Activated CD4-positive, alpha-beta T cell treated with anti-CD3 and anti-CD28 coated beads, Interleukin-2, amount 50 U/mL, for 1 hour (primary cell): ENCODE measurements around the gene KPNA6.
A peak's percentile ranks its signal among the peaks of the same experiment; 100 is the strongest.

Experiments
- DNase-seq: peaks from one replicate; pipeline ENCODE4 v3.0.0-alpha.2; 2020

The KPNA6 gene

DNA sequence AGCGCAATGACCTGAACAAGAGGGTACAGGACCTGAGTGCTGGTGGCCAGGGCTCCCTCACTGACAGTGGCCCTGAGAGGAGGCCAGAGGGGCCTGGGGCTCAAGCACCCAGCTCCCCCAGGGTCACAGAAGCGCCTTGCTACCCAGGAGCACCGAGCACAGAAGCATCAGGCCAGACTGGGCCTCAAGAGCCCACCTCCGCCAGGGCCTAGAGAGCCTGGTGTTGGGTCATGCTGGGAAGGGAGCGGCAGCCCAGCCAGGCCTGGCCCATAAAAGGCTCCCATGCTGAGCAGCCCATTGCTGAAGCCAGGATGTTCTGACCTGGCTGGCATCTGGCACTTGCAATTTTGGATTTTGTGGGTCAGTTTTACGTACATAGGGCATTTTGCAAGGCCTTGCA, 87.1 kb downstream of the KPNA6 start:
- no peak for DNase-seq

DNA sequence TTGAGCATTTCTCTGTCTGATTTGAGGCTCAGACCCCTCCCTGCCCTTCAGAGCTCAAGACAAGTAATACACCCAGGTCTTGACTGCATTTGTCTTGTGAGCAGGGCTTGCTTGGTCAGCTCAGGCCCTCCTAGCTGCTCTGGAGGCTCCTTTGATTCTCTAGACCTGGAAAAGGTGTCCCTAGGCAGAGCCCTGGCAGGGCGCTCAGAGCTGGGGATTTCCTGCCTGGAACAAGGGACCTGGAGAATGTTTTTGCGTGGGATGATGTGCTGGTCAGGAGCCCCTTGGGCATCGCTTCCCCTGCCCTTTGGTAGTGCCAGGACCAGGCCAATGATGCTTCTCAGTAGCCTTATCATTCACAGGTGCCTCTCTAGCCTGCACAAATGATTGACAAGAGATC, 87.7 kb downstream of the KPNA6 start:
- DNase-seq = no peak

DNA sequence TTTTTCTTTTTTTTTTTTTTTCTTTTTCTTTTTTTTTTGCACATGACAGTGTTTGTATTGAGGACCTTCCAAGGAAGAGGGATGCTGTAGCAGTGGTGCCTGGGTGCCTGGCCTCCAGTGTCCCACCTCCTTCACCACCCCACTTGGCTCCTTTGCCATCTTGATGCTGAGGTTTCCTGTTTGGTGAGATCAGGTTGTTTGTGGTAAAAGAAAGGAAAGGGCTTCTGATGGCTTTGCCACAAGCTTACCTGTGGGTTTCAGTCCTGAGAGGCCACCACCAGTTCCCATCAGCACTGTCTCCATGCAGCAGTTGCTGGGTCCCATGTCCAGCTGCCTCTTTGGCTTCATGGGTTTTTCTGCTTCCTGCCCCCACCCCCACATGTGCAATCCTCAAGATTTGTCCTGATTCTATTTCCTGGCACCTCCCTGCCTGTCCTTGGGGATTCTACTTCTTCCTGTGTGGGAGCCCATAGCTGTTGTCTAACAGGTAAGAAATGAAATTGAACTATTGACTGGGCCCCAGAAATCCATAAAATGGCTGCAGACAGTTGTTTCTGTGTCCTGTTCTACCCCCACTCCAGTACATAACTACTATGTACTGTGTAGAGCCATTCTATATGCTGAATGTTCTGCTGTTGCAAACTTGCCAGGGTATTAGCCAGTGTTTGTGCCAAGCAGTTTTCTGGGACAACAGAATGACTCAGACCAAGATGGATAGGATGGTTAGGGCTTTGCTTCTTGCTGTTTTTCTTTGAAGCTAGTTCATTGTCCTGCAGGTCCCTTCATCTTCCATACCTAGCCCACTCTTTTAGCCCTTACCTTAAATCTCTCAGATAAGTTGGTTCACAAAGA, 88.3 kb downstream of the KPNA6 start:
- DNase-seq = no peak

DNA sequence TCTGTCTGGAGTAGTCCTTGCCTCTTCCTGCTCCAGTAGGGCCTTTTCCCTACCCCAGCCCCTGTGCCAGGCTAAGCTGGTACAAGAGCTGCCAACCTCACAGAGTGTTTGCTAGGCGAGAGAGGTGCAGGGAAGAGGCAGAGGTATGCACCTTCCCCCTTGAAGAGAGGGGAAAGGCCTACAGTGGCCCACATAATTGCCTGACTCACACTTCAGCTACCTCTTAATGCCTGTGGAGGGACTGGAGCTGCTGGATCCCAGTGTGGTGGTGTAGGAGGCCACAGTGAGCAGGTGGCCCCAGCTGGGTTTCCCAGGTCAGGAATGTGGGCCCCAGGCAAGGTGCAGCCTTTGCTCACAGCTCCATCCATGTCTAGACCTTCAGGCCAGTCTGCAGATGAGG, 89.2 kb downstream of the KPNA6 start:
- DNase-seq = no peak

DNA sequence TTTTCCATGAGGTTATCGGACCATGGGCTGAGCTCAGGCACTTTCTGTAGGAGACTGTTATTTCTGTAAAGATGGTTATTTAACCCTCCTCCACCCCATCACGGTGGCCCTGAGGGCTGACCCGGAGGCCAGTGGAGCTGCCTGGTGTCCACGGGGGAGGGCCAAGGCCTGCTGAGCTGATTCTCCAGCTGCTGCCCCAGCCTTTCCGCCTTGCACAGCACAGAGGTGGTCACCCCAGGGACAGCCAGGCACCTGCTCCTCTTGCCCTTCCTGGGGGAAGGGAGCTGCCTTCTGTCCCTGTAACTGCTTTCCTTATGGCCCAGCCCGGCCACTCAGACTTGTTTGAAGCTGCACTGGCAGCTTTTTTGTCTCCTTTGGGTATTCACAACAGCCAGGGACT, 90.0 kb downstream of the KPNA6 start:
- no peak for DNase-seq

DNA sequence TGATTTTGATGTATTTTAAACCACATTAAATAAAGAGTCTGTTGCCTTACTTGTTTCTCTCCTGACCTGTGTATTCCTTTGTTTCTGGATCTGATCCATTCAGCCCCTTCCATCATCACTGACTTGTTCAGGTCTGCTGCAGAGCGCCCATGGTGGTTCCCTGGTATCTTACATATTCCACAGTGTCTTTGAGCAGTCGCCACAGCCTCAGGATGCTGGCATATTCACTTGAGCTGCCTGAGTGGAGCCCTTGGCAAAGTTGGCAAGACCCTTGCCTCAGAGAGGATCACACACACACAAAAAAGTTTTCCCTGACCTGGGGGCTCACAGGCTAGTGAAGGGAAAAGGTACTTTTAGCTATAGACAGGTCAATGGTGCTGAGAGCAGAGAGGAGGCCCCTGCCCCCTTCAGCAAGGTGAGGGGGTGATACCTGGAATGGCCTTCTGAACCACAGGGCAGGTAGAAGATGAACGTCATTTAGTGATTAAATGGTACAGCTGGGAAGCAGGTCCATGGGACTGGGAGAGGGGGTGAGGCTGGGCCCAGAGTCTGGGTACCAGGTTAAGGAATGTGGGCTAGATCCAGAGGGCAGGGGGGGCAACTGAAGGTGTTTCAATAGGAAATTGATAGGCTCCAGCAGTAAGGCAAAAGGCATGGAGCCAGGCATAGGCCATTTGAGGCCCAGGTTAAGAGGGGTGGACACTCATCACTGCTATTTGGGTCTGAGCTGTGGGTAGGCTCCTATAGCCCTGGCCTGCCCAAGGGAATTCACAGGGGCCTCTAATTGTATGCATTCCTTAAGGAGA, 90.6 kb downstream of the KPNA6 start:
- no peak for DNase-seq

DNA sequence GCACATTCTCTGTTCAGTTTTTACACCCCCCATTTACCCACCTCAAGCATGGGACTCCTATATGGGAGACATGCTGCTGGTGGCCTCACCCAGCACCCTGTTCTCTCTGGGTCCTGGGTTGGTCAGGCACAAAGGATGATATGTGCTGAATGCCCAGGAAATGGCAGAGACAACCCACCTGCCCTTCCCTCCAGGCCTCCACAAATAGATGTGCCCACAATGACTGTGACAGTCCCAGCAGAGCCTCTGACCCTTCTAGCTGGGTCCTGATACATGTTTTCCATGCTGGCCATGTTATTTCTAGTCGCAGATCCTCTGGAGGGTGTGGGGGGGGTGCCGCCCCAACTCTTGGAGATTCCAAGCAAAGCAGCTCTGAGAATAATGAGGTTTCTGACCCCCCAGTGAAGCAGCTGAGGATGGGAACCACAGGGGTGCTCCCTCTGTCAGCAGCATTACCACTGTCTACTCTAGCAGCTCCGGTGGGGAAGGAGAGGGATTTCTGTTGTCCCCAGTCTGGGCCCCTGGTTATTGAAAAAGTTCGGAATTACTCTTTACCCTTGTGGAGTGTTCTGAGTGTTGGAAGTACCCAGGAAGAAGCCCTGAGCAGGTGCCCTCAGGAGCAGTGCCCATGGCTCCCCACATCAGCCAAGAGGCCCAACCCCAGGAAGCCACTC, 91.3 kb downstream of the KPNA6 start:
- no peak for DNase-seq

DNA sequence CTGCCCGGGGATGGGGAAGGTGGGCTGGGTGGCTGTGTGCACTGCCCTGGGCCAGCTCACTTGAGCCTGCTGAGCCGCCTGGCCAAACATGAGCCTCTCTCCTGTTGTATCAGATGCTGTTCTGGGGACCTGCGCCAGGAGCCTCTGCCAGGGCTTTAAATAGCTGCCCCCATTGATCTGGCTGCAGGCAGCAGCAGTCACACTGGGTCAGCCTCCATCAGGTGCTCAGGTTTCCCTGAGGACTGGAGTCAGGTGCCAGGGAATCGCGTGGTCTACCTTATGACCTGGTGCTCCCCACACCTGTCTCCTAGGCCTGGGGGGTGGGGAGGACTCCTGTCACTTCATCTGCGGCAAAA, 91.8 kb downstream of the KPNA6 start:
- DNase-seq = no peak

DNA sequence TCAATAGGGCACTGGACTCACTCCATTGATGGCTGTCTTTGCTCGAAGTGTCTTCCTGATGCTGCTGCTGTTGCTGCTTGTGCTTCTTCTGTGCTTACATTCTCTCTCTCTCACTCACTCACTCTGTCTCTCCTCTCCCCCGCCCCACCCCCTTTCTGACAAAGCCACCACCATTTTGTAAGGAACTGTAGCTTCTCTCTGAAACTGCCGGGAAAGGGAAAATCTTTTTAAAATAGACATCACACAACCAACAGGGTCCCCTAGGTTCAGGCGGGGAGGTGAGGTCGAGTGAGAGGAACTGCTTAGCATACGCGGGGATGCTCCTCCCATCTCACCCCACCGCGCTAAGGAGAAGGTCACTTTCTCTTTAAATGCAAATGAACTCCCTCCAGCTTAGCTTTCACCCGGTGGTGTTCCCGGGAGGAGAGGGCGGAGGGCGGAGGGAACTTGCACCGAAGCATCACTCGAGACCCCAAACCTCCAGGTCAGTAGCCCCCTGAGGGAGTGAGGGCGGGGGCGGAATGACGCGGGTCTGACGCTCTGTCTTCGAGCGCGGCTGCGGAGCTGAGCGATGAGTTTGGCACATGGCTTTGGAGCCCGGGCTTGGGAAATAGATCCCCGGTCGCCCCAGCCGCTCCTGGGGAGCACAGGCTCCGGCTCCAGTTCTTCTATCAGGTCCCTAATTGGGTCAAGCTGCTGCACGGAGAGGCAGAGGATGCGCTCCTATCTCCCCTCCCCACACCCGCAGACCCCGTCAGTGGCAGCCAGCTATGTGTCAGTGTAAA, 92.6 kb downstream of the KPNA6 start, which contains the start of gene CCDC28B:
CCDC28B (plus strand) TSS at position 370 of the 785 bp plus-strand sequence. CDS start 1,341 bp downstream, outside the sequence.
- DNase-seq = peak; percentile 38

DNA sequence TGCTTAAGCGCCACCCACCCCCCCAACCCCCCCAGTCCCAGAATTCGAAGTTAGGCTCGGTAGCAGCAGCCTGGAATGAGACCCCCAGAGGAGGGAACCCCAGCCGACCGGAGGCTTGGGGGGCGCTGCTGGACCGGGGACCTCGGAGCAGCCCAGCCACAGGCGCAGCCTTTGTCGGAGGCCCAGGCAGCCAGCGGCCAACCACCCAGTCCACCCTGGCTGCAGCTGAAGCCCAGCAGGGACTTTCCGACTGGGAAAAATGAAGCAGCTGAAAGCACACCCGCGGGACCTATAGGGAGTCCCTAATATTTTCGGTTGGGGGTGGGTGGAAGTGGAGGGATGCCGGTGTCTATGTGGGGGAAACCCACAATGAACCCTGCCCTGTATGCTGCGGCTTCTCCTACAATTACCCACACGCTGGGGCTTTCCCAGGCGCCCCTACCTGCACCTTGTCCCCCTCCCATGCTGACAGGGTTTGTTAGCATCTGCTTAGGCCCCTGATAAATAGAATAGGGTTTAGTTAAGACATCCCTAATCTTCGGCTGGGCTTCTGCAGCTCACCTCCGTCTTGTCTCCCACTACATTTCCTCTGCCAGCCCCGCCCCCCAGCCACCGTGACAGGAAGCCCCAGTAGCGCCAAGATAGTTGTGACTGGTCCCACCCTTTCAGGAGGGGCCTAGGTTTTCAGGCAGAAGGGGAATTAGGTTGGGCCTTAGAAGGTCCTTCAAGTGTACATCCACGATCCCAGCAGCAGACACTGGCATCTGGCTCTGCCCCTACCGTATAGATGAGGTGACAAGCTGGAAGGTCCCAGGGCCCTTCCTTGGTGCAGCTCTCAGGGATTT, 93.4 kb downstream of the KPNA6 start:
- DNase-seq = peak; percentile 71

DNA sequence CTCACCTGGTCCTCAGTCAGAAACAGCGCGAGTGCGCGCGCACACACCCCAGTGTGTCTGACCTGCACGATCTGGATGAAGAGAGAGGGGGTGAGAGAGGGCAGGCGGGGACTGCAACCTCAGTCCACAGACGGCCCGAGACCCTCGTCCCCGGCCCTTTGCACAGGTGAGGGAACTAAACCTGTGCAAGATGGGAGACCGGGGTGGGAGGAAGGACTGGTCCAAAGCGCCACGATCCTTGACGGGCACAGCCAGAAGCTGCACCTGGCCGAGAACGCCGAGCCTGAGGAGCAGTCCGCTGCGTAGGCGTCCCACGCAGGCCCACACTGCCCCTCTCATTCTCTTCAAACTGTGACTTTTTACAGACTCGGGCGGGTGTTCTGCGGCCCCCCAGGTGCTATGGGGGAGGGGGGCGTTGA, 97.1 kb downstream of the KPNA6 start:
- no peak for DNase-seq

DNA sequence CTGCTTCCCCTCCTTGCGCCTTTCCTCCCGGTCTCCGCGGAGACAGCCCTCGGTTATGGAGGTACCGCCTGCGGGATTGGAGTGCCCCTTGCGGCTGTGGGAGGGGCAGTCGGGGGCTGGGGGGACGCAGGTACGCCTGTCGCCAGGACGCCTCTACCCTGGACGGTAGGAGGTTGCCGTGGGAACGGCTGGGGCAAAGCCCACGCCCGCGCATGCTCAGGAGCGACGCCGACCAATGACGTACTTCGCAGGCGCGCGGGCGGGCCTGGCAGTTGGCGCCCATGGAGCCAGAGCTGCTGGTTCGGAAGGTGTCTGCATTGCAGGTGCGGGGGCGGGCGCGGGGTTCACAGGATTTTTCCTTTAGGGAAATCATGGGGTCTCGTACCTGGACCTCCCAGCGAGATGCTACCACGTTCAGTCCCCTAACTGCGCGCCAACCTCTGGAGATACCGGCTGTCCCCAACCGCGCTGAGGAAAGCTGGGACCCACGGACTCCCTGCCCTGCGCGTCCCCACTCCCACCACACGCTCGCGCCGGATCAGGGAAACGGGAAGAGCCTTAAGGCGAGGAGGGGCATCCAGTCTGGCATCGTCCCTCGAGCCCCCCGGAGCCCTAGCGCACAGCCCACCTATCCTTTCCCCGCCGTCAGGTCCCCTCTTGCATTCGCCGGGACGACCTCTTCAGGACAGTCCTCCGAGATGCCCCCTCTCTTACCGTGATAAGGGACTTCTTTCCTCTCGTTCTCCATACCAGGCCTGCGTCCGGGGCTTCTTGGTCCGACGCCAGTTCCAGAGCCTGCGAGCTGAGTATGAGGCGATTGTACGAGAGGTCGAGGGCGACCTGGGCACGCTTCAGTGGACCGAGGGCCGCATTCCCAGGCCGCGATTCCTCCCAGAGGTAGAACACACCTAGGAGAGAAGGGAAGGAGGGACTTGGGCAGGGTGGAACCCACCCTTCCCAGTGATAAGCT, 97.8 kb downstream of the KPNA6 start, which contains the start of gene IQCC:
IQCC (plus strand) TSS at position 271 of the 970 bp plus-strand sequence; CDS start at position 282, 11 bp downstream.
- DNase-seq = peak; percentile 83

DNA sequence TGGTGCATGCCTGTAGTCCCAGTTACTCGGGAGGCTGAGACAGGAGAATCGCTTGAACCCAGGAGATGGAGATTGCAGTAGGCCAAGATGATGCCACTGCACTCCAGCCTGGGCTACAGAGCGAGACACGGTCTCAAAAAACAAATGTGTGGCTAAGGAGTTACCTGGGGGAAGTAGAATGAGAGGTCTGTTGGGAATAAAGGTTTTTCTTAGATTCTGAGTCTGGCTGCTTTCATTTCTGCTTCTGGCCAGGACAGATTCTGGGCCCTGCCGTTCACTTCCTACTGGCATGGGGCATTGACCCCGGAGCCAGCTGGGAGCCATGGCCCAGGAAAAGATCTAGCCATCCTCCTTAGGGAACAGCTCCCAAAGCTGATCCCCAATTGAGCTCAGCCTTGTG, 100.6 kb downstream of the KPNA6 start:
- DNase-seq = no peak

DNA sequence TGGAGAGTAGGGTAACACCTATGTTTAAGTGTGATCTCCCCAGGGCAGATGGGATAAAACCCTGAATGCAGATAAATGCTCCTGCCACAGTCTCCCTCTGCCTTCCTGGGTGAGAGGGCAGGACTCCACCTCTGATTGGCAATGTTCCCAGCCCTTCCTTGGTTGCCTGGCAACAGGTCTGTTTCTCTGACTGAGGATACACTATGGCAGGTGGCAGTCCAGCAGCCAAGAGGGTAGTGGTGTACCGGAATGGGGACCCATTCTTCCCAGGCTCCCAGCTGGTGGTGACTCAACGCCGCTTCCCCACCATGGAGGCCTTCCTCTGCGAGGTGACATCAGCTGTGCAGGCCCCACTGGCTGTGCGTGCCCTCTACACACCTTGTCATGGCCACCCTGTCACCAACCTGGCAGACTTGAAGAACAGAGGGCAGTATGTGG, 101.1 kb downstream of the KPNA6 start, which contains the start of gene DCDC2B:
DCDC2B (plus strand) TSS at position 199 of the 438 bp plus-strand sequence; CDS start at position 204, 5 bp downstream.
- DNase-seq = no peak

DNA sequence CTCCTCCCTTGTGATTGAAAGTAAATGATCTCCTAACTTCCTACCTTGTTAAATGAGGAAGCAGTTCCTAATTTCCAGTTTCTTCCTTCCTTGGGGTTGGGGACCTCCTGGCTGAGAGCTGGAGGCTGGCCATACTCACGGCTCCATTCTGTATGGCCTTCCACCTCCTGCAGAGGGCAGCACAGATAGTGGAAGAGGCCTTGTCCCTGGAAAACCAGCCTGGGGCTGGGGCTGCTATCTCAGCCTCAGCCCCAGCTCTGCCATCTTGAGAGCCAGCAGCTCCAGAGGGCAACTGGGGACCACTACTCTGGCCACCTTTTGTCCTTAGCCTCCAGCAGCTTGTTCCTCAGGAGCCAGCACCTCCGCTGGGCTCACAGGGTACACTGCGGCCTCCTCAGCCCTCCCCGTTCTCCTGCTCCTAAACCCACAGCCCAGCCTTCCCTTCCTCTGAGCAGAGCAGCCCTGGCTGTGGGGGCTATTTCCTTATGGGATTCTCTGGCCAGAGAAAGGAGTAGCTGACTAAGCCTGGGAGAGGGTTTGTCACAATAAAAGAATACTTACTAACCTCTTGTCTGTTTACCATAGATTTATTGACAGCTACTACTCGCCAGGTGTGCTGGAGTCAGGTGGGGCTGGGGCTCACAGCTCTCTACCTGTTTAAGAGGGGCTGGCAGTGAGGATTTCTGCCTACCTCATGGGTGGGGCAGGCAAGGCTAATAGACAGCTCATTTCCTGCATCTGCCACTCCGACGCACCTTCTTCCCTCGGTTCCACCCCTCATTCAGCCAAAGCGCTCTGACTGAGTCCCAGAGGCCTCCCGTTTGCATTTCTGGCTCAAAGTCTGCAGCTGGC, 108.0 kb downstream of the KPNA6 start:
- DNase-seq = peak; percentile 61

DNA sequence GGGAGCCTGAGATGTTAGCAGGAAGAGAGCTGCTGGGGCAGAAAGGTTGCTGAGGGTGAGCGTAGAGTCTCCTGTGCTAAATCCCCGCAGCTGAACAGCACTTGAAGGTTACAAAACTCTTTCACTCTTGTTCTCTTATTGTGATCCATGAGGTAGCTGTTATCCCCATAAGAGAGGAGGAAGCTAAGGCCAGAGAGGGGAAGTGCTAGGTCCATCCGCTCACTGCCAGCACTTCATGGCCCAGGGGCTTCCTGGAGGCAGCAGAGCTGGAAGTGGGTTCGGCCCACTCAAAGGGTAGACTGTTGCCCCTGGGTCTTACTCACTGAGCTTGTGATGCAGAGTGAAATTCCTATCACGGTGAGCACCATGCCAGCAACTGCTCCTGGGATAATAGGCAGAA, 108.7 kb downstream of the KPNA6 start:
- no peak for DNase-seq

DNA sequence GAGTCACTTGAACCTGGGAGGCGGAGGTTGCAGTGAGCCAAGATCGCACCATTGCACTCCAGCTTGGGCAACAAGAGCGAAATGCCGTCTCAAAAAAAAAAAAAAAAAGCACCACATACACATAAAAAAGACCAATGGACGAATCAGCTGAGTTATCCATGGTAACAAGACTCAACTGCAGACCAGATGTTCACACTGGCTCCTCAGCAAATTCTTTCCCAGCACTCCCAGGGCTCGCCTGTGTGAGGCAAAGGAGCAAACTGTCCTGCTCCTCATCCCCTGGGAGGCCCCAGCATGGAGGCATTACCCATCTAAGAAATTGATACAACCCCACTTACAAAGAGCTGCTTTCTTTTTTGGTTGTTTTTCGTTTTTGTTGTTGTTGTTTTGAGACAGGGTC, 111.2 kb downstream of the KPNA6 start:
- no peak for DNase-seq

DNA sequence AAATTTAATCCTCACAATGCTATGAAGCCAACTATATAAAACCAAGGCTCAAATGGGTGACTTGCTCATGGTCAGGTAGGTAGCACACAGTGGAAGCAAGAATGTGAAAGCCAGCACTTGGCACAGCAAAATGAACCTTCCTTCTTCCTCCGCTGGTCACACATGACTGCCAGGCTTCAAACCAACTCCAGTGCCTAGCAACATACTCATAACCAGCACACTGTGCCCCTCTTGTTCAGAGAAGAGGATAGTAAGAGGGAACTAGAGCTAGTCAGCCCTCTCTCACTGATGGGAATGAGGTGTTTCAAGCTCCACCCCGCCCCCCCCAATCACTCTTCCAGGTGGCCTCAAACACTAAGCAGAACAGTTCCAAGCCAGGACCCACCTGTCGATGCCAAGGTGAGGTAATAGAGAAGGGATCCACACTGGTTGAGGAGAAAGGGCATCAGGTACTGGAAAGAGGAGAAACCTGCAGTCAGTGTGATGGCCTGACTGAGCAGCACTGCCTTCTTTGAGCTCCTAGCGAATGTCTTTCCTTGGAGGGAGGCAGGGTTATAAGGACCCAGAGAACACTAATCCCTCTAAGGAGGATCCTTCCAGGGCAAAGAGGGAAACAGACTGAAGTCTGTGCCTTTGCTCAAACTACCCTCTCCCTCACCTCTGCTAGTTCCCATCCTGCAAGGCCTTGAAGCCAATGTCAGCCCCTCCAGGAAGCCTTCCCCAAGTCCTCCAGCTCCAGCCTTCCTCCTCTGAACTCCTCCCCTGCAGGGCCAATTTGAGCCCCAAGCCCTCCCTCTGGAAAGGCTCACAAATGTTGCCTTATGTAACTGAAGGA, 113.1 kb downstream of the KPNA6 start:
- no peak for DNase-seq
